ENCODE measurements around the gene PRXL2A.

PRXL2A gene

GRCh38 chr10:80433134-80433533 is 24.8 kb downstream of the PRXL2A start:
- no peak for DNase-seq (ENCODE audit: low spot score)
- no peak for TF ChIP-seq CTCF (IDR thresholded peaks at IDR 0.05; ENCODE audit: extremely low read depth, missing control alignments)

GRCh38 chr10:80436446-80437098 is 28.2 kb downstream of the PRXL2A start:
- TF ChIP-seq CTCF (IDR thresholded peaks at IDR 0.05; ENCODE audit: extremely low read depth, missing control alignments) = no peak
- no peak for DNase-seq (ENCODE audit: low spot score)

- no peak for TF ChIP-seq CTCF (IDR thresholded peaks at IDR 0.05; ENCODE audit: extremely low read depth, missing control alignments)
- DNase-seq (ENCODE audit: low spot score) = no peak
Observed at GRCh38 chr10:80437227-80437626, 28.9 kb downstream of the PRXL2A start.

- no peak for TF ChIP-seq CTCF (IDR thresholded peaks at IDR 0.05; ENCODE audit: extremely low read depth, missing control alignments)
- no peak for DNase-seq (ENCODE audit: low spot score)
Observed at GRCh38 chr10:80441831-80442230, 33.5 kb downstream of the PRXL2A start.

GRCh38 chr10:80442879-80443278 is 34.5 kb downstream of the PRXL2A start:
- TF ChIP-seq CTCF (IDR thresholded peaks at IDR 0.05; ENCODE audit: extremely low read depth, missing control alignments) = no peak
- no peak for DNase-seq (ENCODE audit: low spot score)

GRCh38 chr10:80443531-80443974 is 35.2 kb downstream of the PRXL2A start:
- peak; percentile 50 for DNase-seq (ENCODE audit: low spot score)
- no peak for TF ChIP-seq CTCF (IDR thresholded peaks at IDR 0.05; ENCODE audit: extremely low read depth, missing control alignments)

GRCh38 chr10:80444124-80444523 is 35.8 kb downstream of the PRXL2A start:
- TF ChIP-seq CTCF (IDR thresholded peaks at IDR 0.05; ENCODE audit: extremely low read depth, missing control alignments) = no peak
- no peak for DNase-seq (ENCODE audit: low spot score)
